HepG2 (cell line): ENCODE data around the gene EPSTI1.

Experiments
- CTCF ChIP-seq: sonication (generic); formaldehyde crosslinking; IDR thresholded peaks from 2 replicates; pipeline ENCODE4 v1.5.0; 2020; ENCODE audit warnings: mild to moderate bottlenecking, missing genetic modification reagents, moderate library complexity
- KLF15 ChIP-seq: sonication (generic); formaldehyde crosslinking; IDR thresholded peaks from 2 replicates; pipeline ENCODE4 v1.8.1; 2023; ENCODE audit warnings: borderline replicate concordance, mild to moderate bottlenecking, inconsistent platforms, missing genetic modification reagents, mixed read lengths
- NFYB ChIP-seq: sonication (generic); formaldehyde crosslinking; IDR thresholded peaks from 2 replicates; pipeline ENCODE4 v1.4.0; 2020; ENCODE audit warnings: missing genetic modification reagents
- POLR2A ChIP-seq, 2 experiments: IDR thresholded peaks; 2 replicates each; pipeline ENCODE4 v1.6.1; 2011; ENCODE audit warnings: low read depth in 2 of 2, low read length in 2 of 2, mild to moderate bottlenecking in 1 of 2, moderate library complexity in 1 of 2; ENCODE audit not compliant: insufficient read depth in 1 of 2
- POLR2AphosphoS5 ChIP-seq: IDR thresholded peaks from 2 replicates; pipeline ENCODE4 v1.6.1; 2012; ENCODE audit warnings: low read depth, low read length
- ZNF12 ChIP-seq: sonication (generic); formaldehyde crosslinking; IDR thresholded peaks from 2 replicates; pipeline ENCODE4 v1.5.0; 2020; ENCODE audit warnings: missing genetic modification reagents
- ZNF274 ChIP-seq: sonication (generic); formaldehyde crosslinking; IDR thresholded peaks from 2 replicates; pipeline ENCODE4 v1.5.1; 2020; ENCODE audit warnings: mild to moderate bottlenecking, missing genetic modification reagents
- ZNF350 ChIP-seq: sonication (generic); formaldehyde crosslinking; IDR thresholded peaks from 2 replicates; pipeline ENCODE4 v1.4.0; 2020; ENCODE audit warnings: mild to moderate bottlenecking, low read depth, missing genetic modification reagents, borderline replicate concordance
- ZNF775 ChIP-seq: sonication (generic); formaldehyde crosslinking; IDR thresholded peaks from 2 replicates; pipeline ENCODE4 v1.4.0; 2020; ENCODE audit warnings: missing genetic modification reagents, mild to moderate bottlenecking, moderate library complexity, borderline replicate concordance

- TF ChIP-seq ZNF12 (CRISPR knock-in tag) (no peak), NFYB (CRISPR knock-in tag) (no peak), ZNF274 (CRISPR knock-in tag) (no peak), POLR2AphosphoS5 (no peak), ZNF350 (no peak), POLR2A (IDR thresholded peaks at IDR 0.05; ENCODE audit: insufficient read depth in 1 of 2, low read depth in 2 of 2, low read length in 2 of 2) (no peak), ZNF775 (no peak), KLF15 (CRISPR knock-in tag) (no peak), CTCF (CRISPR knock-in tag) (no peak)
Observed at GRCh38 chr13:42968906-42969305, 23.1 kb downstream of the EPSTI1 start.
